ENCODE results near the gene MGME1. TPM values are rescaled to one million over a fixed set of nuclear protein-coding genes. Genes with fewer than 3 reads are reported as not detected.
A peak's percentile ranks its signal among the peaks of the same experiment; 100 is the strongest.

Gene MGME1
- total RNA-seq, 1 experiment from 2014 or later, result 10.5 TPM

GRCh38 chr20:18001131-18001921 lies 32.5 kb downstream of the MGME1 start:
- Mint-ChIP-seq H3K27ac (ENCODE audit: unreplicated experiment) (peak overlapping the region; percentile 34), H3K4me1 (ENCODE audit: low read depth, unreplicated experiment) (no peaks in the 10 kb centered on the region), H3K9me3 (ENCODE audit: low read depth, unreplicated experiment) (no peaks in the 10 kb centered on the region), H3K4me3 (ENCODE audit: low read depth, unreplicated experiment) (no peak overlapping the region), H3K36me3 (ENCODE audit: insufficient read depth, unreplicated experiment) (no peaks in the 10 kb centered on the region), H3K27me3 (ENCODE audit: unreplicated experiment) (no peaks in the 10 kb centered on the region)
- BruUV-seq (replicated peaks), result no TSS peak
- peak; percentile 0 for DNase-seq
- CTCF ChIA-PET, result no interaction called here
- no peak for TF ChIP-seq CTCF (IDR thresholded peaks at IDR 0.05; ENCODE audit: unreplicated experiment)
- intact Hi-C loops (cut with micrococcal nuclease; ENCODE audit: unreplicated experiment), result no loop called here

DNA sequence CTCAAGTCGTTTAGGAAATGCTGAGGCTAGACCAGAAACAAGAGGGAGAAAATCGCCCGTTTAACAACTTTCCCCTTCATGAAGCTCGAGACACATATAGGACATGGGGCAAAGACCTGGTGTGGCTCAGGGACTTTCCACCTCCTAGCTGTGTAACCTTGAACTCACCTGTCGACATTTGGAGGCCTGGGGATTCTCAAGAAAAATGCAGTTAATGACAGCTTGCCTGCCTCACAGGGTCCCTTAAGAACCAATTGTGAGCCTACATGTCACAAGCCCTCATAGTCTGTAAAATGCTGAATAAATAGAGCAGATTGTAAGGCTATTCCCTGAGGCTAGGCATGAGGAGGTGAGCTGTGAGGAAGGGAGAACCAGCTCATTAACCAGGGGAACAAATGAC lies 35.1 kb downstream of the MGME1 start:
- Mint-ChIP-seq H3K4me3 (ENCODE audit: low read depth, unreplicated experiment) (no peak overlapping the region), H3K27ac (ENCODE audit: unreplicated experiment) (no peak overlapping the region), H3K27me3 (ENCODE audit: unreplicated experiment) (no peaks in the 10 kb centered on the region), H3K4me1 (ENCODE audit: low read depth, unreplicated experiment) (no peaks in the 10 kb centered on the region), H3K9me3 (ENCODE audit: low read depth, unreplicated experiment) (no peaks in the 10 kb centered on the region), H3K36me3 (ENCODE audit: insufficient read depth, unreplicated experiment) (no peaks in the 10 kb centered on the region)
- no peak for TF ChIP-seq CTCF (IDR thresholded peaks at IDR 0.05; ENCODE audit: unreplicated experiment)
- CTCF ChIA-PET, result no interaction called here
- no TSS peak for BruUV-seq (replicated peaks)
- intact Hi-C loops (cut with micrococcal nuclease; ENCODE audit: unreplicated experiment), result no loop called here
- DNase-seq, result no peak

- H3K27ac Mint-ChIP-seq (ENCODE audit: unreplicated experiment), result no peak overlapping the region
- H3K9me3 Mint-ChIP-seq (ENCODE audit: low read depth, unreplicated experiment), result no peaks in the 10 kb centered on the region
These were observed 35.7 kb downstream of the MGME1 start for GRCh38 chr20:18004384-18005031.

More at GRCh38 chr20:18004384-18005031, 35.7 kb downstream of the MGME1 start:
- no peaks in the 10 kb centered on the region for H3K27me3 Mint-ChIP-seq (ENCODE audit: unreplicated experiment)
- H3K36me3 Mint-ChIP-seq (ENCODE audit: insufficient read depth, unreplicated experiment), result no peaks in the 10 kb centered on the region
- DNase-seq, result no peak
- no peak for TF ChIP-seq CTCF (IDR thresholded peaks at IDR 0.05; ENCODE audit: unreplicated experiment)
- BruUV-seq (replicated peaks), result no TSS peak
- CTCF ChIA-PET, result no interaction called here
- H3K4me3 Mint-ChIP-seq (ENCODE audit: low read depth, unreplicated experiment), result no peak overlapping the region
- H3K4me1 Mint-ChIP-seq (ENCODE audit: low read depth, unreplicated experiment), result no peaks in the 10 kb centered on the region
- intact Hi-C loops (cut with micrococcal nuclease; ENCODE audit: unreplicated experiment), result no loop called here
